Endometrial microvascular endothelial cells (primary cell): ENCODE data around the gene AMER2. TPM values are rescaled to one million over a fixed set of nuclear protein-coding genes. Genes with fewer than 3 reads are reported as not detected.
"Not testable (repeated sequence)": the region's sequence is repeated elsewhere in the genome, so short reads cannot be mapped to it uniquely, and the experiment has no call there.

ENCODE experiments used
- in situ Hi-C: cut with HindIII; loops from 2 replicates; pipeline ENCODE4 v1.10.0; 2017; ENCODE audit warnings: low sequenced_read_pairs, low pct_unique_long_range_greater_than_20kb; ENCODE audit errors: inconsistent ontology term
- total RNA-seq: library from RNA; depleted of rRNA; stranded (reverse); fragments of >200 nt; gene quantifications from one replicate; pipeline ENCODE4 v1.2.3, GENCODE V29; 2015; ENCODE audit errors: inconsistent ontology term

The AMER2 gene
- total RNA-seq, 1 donor from 2014 or later: not detected

- in situ Hi-C loops: no loop called here
Observed at GRCh38 chr13:25166306-25166705, 5.8 kb downstream of the AMER2 start.

- in situ Hi-C loops: no loop called here
Observed at GRCh38 chr13:25165663-25166062, 6.4 kb downstream of the AMER2 start.

GRCh38 chr13:25165163-25165562 lies 6.9 kb downstream of the AMER2 start:
- in situ Hi-C loops: not testable (repeated sequence)

DNA sequence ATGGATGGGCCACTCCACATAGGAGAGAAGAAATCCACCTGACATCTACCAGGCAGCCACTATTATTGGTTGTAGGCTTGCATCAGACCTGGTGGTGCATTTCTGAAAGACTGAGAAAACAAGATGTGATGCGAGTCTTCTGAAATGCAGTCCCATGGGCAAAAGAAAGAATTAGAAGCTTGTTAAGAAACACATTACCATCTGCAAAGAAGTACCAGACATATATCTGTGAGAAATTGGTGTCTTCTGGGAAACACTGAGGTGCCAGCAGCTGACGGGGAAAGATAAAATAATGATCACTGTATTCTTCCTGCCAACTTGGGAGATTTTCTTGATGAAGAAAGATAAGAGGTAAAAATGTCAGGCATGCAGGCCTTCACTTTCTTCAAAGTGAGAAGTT lies 14.4 kb downstream of the AMER2 start:
- in situ Hi-C loops: no loop called here

- in situ Hi-C loops: no loop called here
Observed at GRCh38 chr13:25153736-25154135, 18.4 kb downstream of the AMER2 start.

GRCh38 chr13:25151626-25152195 lies 20.4 kb downstream of the AMER2 start:
- in situ Hi-C loops: no loop called here

GRCh38 chr13:25149711-25150110 lies 22.4 kb downstream of the AMER2 start:
- in situ Hi-C loops: no loop called here

DNA sequence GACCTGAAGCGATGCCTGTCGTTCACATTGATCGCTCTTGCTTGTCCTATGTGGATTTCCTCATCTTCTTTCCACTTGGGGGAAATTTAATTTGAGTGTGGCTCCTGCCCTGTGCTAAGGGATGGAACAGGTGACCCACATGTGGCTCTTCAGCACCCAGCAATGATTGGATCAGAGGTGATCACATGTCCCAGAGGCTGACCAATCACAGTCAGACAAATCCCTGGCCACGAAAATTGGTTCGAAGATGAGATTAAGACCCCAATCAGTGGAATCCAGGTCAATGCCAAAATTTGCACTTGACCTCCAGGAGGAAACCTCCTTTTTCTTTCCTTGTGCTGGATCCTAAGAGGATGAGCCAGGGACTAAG lies 23.7 kb downstream of the AMER2 start:
- in situ Hi-C loops: no loop called here

DNA sequence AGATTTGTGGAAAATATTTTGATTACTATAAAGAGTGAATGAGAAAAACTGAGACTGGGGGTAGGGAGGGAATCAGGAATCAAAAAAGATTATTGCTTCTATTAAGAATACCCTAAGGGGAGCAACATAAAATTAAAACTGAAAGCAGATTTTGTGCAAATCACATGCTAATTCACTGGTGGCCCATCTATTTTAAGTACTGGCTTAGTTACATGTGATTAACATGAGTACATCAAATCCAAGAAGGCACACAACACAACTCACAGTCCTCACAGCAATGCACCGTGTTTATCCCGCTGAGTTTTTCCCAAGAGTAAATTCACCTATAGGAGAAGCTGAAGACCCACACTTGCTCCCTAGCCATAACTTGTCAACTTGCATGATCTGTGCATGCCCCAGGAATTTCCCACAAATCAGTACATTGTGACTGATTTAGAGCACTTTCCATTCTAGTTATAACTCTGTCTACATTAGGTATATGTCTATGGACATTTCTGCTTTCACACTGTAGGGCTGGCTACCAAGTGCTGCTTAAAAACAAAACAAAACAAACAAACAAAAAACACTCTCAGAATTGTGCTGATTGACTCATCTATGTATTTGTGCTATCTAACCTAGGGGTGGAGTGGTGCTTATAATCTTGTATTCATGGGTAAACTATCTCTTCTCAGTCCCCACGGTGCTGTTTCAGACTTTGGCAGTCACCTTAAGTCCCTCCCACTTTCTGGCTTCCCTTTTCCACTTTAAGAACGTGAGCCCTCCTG lies 24.3 kb downstream of the AMER2 start:
- in situ Hi-C loops: no loop called here

DNA sequence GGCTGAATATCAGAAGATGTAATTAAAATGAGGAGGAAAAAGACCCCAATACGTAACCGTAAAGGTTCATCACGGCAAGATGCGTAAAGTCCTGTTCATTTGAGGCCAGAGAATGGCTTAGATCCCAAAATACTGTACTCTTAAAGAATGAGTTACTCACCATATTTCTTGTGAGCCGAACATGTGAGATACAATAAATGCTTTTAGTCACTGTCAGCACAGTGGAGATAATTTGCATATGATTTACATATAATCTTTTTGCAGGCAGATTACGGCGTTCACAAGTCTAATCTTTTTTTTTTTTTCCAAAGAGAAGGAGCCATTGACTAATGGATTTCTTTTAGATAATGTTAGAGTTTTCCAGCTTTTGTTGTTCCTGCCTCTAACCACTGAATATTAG lies 28.4 kb downstream of the AMER2 start:
- in situ Hi-C loops: no loop called here

GRCh38 chr13:25141042-25141441 lies 31.0 kb downstream of the AMER2 start:
- in situ Hi-C loops: no loop called here

DNA sequence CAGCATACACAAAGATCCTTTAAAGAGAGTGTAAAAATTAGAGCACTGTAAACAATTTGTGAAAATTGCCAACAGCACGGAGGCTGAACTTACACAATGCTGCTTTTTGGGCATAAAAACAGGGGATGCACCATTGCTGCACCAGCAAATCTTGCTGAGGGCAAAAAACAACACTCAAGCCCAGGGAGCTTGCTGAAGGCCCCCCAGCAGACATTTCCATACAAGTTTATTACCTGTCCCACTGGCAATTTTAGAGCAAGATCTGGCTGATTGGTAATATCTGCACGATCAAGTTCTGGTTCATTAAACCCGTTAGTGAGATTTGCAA lies 34.3 kb downstream of the AMER2 start:
- in situ Hi-C loops: no loop called here

- in situ Hi-C loops: no loop called here
Observed at GRCh38 chr13:25136880-25137787, 35.0 kb downstream of the AMER2 start.

DNA sequence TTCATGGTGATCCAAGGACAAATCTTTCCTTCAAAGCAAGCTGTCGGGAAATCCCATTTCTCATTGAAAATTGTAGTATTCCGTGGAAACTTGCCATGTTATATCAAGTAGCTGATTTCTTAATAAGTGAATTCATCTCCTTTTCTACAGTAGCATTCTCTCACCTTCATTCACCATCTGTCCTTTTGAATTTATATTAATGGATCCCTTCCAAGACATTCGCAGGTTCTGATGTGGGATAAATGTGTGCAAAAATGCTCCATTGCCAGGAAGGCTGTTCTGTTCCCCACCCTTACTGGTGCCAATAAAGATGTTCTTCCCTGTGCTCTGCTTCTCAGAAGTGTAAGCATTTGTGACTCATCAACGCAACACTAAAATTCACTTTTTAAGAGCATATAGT lies 36.2 kb downstream of the AMER2 start:
- in situ Hi-C loops: no loop called here

DNA sequence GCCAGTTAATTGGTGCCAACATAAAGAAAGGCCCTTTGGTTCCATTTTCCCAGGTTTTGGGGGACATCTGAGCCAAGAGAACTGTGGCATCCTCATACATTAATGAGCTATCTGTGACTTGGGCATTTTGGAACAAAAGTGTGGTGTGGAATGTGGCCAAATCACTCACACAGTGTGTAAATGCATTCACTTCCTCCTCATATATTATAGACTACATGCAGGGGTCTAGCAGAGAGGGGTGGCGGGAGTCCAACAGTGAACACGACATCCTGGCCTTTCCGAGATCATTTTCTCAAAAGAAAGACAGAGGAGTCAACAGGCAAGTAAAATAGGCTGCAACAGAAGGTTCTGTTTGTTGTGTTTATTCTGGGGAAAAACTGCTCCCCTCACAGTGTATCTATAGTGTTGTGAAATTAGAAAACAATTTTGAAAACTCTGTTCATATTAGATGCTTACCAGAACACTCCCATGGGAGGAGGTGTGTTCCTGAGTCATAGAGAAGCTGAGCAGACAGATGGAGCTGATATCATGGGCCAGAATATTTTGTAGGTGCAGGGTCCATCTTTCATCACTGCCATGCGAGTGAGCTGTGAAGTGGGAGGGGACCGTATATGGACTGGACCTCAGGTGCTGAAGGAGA lies 39.2 kb downstream of the AMER2 start:
- in situ Hi-C loops: no loop called here

GRCh38 chr13:25131881-25132420 lies 40.1 kb downstream of the AMER2 start:
- in situ Hi-C loops: no loop called here

DNA sequence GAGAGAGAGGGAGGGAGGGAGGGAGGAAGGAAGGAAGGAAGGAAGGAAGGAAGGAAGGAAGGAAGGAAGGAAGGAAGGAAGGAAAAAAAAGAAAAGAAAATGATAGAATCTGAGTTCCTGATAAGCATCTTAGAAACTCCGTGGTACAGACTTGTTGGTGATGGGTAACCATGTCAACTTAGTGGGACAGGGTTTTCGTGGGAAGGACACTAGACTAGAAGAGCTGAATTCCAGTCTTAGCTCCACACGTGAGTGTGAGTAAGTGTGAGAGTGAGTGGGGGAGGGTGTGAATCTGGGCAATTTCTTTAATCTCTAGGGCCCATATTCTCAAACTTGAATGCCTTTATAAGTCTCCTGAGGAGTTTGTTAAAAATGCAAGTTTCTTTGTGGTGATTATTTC lies 41.1 kb downstream of the AMER2 start:
- in situ Hi-C loops: no loop called here

DNA sequence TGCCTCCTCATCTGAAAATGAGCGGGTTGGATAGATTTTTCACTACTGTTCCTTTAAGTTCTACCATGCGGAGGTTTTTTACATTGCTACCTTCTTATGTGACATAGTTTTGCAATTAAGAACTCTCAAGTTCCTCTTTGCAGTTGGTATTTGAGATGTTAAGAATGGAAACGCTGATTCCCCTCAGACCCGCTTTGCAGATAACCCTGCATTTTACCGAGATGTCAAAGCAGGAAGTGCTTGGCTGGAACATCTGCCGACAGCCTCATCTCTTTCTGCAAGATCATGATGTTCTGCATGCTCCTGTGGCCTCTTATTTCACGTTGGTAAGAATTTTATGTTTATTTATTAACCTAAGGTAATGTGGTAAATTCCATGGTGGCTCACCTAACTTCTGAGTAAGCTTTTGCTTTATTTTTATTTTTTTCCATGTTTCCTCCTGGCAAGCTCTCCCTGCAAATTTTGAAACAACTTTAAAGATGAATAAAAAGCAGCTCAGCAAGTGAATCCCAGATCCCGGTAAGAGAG lies 53.6 kb downstream of the AMER2 start:
- in situ Hi-C loops: no loop called here

- in situ Hi-C loops: no loop called here
Observed at GRCh38 chr13:25117312-25117711, 54.8 kb downstream of the AMER2 start.
